GM18508 (cell line): ENCODE results near the gene CZIB.
"Not testable (repeated sequence)": the region's sequence is repeated elsewhere in the genome, so short reads cannot be mapped to it uniquely, and the experiment has no call there.

Source experiments
- ATAC-seq: cut with Tn5 transposase; IDR thresholded peaks from one replicate; pipeline ENCODE4 v1.9.1; 2021; ENCODE audit warnings: moderate number of reproducible peaks; ENCODE audit not compliant: insufficient read depth, unreplicated experiment

Gene CZIB

GRCh38 chr1:53195246-53196016 lies 25.0 kb downstream of the CZIB start:
- no peak for ATAC-seq

DNA sequence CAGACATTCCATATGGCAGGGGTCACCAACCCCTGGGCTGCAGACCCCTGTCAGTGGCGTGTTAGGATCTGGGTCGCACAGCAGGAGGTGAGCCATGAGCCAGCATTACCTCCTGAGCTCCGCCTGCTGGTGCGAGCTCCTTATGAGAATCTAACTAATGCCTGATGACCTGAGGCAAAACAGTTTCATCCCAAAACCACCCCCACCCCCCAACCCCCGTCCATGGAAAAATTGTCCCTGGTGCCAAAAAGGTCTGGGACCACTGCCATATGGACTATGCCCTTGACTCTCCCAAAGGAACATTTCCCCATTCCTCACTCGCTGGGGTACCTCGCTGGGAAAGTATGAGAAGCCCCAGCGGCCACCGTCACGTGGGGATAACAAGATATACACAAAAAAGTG lies 30.2 kb downstream of the CZIB start:
- no peak for ATAC-seq

- ATAC-seq, result no peak
Measured at GRCh38 chr1:53189061-53189460, 31.4 kb downstream of the CZIB start.

GRCh38 chr1:53188099-53188498 lies 32.3 kb downstream of the CZIB start:
- no peak for ATAC-seq

DNA sequence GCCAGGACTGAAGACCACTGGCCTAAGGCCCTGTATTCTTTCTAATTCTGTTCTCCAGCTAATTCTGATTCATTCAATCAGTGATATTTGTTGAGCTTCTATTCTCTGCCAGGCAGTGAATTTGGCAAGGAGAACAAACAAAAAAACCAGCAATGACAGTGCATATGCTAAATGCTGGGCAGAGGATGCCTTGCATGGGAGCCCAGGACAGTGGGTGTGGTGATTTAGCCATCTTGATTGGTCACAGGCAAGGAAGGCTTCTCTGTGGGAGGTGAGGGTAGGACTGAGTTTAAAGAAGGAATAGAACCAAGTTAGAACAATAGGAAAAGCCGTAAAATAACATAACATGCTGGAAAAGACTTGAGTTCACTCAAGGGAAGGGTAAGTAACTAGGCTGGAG lies 33.0 kb downstream of the CZIB start:
- no peak for ATAC-seq

GRCh38 chr1:53186533-53186932 lies 33.9 kb downstream of the CZIB start:
- no peak for ATAC-seq

- not testable (repeated sequence) for ATAC-seq
Measured at GRCh38 chr1:53185955-53186297, 34.5 kb downstream of the CZIB start.

- no peak for ATAC-seq
Measured at GRCh38 chr1:53183095-53183990, 37.1 kb downstream of the CZIB start.

GRCh38 chr1:53182716-53183094 lies 37.7 kb downstream of the CZIB start:
- ATAC-seq, result no peak

DNA sequence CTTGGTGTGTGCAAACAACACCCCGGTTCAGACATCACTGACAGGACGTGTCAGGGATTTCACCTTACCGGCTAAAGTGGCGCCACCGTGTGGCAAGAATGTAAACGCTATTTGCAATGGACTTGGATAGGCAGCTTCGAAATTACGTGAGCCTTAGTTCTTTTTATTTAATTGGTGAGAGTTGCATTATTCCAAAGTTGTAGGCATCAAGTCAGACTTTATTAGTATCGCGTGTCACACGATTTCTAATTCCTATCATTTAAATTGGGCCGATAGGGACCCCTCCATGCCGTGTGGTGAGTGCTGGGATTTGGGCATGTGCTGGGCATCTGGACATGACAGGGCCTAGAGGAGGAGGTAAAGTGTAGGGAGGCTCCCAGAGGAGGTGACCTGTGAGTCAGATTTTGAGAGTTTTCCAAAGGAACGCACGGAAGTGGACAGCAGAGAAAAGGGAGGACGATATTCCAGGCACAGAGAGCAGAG lies 38.3 kb downstream of the CZIB start:
- no peak for ATAC-seq

DNA sequence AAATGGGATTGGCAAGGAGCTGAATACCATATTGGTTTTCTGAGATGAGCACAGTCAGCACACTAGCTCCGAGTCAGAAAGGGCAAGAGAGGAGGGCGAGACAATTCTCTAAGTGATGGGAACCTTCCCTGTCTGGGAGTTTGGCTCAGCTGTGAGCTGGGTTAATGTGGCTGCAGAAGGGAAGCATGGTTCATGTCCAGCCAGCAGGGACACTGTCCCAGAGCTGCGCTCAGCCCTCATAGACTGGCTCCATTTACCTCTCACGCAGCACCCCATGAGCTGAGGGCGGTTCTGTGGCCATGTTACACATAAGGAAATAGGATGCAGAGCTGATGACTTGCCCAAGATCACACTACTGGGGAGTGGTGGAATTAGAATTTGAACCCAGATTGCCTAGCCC lies 39.5 kb downstream of the CZIB start:
- no peak for ATAC-seq

DNA sequence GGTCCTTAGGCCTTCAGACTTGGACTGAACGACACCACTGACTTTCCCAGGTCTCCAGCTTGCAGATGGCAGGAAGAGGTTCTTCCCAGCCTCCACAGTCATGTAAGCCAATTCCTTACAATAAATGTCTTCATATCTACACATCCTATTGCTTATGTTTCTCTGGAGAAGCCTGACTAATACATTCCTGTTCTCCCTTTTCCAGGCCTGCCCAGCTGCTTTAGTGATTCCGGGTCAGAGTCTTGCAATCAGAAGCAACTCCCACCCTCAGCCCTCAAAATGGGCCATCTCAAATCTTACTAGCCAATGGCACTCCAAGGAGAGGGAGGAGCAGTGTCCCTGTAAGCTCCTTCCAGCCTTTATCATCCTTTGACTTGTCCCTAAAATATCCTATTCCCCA lies 40.2 kb downstream of the CZIB start:
- ATAC-seq, result no peak

DNA sequence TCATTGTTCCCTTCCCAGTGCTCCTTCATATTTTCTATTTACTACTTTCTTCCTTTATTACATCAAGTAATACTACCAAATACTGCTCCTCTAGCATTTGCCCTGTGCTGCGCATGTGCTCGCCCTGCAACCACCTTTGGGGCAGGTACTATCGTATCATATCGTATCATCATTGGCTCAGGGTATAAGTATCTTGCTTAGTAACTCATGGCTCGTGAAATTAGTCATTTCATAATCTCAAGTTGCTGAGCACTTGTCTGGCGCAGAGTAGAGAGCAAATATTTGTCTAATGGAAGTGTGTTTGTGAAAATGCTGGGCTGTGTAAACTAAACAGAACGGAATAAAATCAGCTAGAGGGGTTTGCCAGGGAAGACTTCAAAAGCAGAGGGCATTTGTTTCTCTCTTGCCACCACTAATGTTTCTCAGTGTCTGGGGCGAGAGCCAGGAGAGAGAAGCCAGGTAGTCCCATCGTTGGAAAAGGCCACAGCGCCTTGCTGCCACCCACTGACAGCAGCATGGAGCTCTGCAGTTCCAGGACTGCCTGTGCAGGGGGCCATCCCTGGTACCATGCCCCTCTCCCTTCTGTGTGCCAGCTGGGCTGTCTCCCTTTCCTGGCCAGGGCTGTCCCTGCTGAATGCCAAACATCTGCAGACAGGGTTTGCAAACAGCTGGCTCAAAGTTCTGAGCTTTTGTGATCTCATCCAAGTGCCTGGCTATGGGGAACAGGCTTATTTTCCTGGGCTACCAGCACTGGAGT lies 43.8 kb downstream of the CZIB start:
- ATAC-seq, result no peak

- ATAC-seq, result no peak
Measured at GRCh38 chr1:53174971-53175913, 45.2 kb downstream of the CZIB start.

GRCh38 chr1:53172426-53173128 lies 47.9 kb downstream of the CZIB start:
- ATAC-seq, result no peak

DNA sequence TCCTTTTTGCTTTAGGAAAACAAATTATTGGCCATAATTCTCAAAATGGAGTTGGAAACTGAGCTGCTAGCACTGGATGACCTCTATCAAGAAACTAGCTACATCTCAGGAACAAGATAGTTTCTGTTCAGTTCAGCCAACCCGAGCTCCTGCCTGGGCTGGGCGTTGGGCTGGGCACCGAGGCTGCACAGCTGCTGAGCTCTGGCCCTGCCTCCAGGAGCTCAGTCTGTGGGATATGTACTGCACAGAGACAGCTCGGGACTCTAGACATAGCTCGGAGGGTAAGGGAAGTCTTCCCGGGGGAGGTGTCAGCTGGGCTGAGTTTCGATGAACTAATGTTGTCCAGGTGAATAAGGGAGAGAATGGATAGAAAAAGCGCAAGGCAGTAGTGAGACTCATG lies 53.5 kb downstream of the CZIB start:
- ATAC-seq, result no peak

- no peak for ATAC-seq
Measured at GRCh38 chr1:53166366-53166765, 54.1 kb downstream of the CZIB start.

GRCh38 chr1:53165408-53165961 lies 54.9 kb downstream of the CZIB start:
- no peak for ATAC-seq
